ENCODE measurements around the gene ATP4B.

The ATP4B gene

DNA sequence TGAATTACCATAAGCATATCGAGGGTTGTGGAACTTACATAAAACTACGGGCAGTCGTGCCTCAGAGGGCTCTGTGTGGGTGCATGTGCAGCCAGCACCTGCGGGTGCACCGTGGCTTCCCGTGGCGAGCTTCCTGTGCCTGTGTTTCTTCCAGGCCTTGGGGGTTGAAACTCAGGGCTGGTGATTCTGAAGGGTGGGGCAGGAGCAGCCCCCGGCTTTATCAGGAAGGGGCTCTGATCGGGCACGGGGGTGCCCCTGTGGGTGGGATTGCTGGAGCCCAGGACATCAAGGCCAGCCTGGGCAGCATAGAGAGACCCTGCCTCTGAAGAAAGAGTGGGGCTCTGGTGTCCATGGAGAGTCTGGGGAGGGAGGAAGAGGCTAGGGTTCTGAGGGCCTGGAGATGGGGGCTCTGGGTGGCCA lies 11.1 kb downstream of the ATP4B start:
- no peak for DNase-seq (ENCODE audit: low read depth)
- no peak overlapping the region for H3K4me3 ChIP-seq (ENCODE audit: low read depth, low read length)
- TF ChIP-seq, protein P1, sequence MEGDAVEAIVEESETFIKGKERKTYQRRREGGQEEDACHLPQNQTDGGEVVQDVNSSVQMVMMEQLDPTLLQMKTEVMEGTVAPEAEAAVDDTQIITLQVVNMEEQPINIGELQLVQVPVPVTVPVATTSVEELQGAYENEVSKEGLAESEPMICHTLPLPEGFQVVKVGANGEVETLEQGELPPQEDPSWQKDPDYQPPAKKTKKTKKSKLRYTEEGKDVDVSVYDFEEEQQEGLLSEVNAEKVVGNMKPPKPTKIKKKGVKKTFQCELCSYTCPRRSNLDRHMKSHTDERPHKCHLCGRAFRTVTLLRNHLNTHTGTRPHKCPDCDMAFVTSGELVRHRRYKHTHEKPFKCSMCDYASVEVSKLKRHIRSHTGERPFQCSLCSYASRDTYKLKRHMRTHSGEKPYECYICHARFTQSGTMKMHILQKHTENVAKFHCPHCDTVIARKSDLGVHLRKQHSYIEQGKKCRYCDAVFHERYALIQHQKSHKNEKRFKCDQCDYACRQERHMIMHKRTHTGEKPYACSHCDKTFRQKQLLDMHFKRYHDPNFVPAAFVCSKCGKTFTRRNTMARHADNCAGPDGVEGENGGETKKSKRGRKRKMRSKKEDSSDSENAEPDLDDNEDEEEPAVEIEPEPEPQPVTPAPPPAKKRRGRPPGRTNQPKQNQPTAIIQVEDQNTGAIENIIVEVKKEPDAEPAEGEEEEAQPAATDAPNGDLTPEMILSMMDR (conservative IDR thresholded peaks at IDR 0.05; ENCODE audit: low read depth, low read length), result no peak

DNA sequence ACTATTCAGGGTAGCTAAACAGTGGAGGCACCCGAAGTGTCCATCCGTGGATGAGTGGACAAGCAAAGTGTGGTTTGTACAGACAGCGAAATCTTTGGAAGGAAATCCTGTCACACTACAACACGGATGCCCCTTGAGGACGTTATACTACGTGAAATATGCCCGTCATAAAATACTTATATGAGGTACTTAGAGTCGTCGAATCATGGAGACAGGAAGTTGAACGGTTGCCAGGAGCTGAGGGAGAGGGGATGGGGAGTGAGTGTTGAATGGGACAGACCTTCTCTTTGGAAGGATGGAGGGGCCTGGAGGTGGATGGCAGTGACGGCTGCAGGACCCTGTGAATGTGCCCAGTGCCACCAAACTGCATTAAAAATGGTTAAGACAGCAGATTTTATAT lies 11.6 kb downstream of the ATP4B start:
- no peak overlapping the region for H3K4me3 ChIP-seq (ENCODE audit: low read depth, low read length)
- no peak for DNase-seq (ENCODE audit: low read depth)
- TF ChIP-seq, protein P1 (conservative IDR thresholded peaks at IDR 0.05; ENCODE audit: low read depth, low read length), result no peak

DNA sequence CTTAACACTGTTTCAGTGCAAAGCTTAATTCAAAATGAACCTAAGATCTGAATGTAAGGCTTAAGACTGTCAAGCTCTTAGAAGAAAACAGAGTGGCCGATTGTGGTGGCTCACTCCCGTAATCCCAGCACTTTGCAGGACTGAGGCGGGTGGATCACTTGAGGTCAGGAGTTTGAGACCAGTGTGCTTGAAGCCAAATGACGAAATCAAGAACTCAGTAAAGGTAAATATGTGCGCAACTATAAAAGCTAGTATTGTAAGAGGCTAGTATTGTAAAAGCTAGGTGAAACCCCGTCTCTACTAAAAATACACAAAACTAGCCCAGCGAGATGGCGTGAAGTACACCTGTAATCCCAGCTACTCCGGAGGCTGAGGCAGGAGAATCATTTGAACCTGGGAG lies 12.7 kb downstream of the ATP4B start:
- no peak for DNase-seq (ENCODE audit: low read depth)
- no peak overlapping the region for H3K4me3 ChIP-seq (ENCODE audit: low read depth, low read length)
- TF ChIP-seq, protein P1 (conservative IDR thresholded peaks at IDR 0.05; ENCODE audit: low read depth, low read length), result no peak

DNA sequence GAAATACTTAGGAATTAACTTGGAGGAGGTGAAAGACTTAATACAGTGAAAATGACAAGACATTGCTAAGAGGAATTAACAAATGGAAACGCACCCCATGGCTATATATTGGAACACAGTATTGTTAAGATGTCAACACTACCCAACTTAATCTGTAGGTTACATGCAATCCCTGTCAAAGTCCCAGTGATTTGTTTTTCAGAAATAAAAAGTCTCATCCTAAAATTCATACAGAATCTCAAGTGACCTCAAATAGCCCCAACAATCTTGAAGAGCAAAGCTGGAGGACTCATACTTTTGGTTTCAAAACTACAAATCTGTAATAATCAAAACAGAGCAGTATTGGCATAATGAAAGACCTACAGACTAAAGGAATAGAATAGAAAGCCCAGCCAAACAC lies 13.2 kb downstream of the ATP4B start:
- DNase-seq (ENCODE audit: low read depth), result no peak
- no peak overlapping the region for H3K4me3 ChIP-seq (ENCODE audit: low read depth, low read length)
- TF ChIP-seq, protein P1 (conservative IDR thresholded peaks at IDR 0.05; ENCODE audit: low read depth, low read length), result no peak

DNA sequence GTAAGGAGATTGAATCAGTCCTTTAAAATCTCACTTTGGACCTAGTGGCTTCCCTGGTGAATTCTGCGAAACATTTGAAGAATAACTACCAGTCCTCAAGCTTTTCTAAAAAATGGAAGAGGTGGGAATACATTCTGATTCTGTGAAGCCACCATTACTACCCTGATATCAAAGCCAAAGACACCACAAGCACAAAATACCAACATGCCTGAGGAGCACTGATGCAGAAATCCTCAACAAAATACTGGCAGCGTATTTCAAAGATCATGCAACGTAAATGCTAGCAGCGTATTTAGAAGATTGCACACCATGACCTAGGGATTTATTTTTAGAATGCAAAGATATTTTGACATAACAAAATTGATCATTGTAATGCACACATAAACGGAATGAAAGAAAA lies 14.4 kb downstream of the ATP4B start:
- TF ChIP-seq, protein P1 (conservative IDR thresholded peaks at IDR 0.05; ENCODE audit: low read depth, low read length), result no peak
- no peak overlapping the region for H3K4me3 ChIP-seq (ENCODE audit: low read depth, low read length)
- DNase-seq (ENCODE audit: low read depth), result peak; percentile 9

DNA sequence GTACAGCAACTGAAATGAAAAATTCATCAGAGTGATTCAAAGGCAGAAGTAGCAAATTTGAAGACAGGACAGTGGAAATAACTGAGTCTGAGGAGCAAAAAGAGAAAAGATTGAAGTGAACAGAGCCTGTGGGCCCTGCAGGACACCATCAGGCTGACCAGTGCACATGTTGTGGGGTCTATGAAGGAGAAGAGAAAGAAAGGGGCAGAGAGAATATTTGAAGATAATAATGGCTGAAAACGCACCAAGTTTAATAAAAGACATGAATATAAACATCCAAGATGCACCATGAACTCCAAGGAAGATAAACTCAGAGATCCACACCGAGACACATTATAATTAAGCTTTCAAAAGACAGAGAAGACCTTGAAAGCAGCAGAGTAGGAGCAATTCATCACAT lies 15.4 kb downstream of the ATP4B start:
- TF ChIP-seq, protein P1 (conservative IDR thresholded peaks at IDR 0.05; ENCODE audit: low read depth, low read length), result no peak
- no peak overlapping the region for H3K4me3 ChIP-seq (ENCODE audit: low read depth, low read length)
- no peak for DNase-seq (ENCODE audit: low read depth)

DNA sequence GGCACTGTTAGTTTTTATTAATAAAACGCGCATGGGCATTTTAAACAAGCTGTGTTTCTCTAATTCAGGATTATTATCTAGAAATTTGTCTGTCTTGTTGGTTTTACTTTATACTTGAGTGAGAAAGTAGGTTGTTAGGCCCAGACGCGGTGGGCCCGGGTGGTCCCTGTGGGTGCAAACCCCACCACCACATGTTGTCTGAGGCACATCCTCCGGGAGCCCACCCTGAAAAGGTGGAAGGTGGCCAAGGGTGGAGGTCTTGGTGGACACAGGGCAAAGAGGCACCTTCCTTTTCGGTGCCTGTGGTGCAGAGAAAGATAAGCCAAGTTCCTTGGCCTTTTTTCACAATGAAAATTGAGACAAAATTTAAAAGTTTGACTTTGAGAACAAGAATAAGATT lies 16.6 kb downstream of the ATP4B start:
- no peak overlapping the region for H3K4me3 ChIP-seq (ENCODE audit: low read depth, low read length)
- TF ChIP-seq, protein P1 (conservative IDR thresholded peaks at IDR 0.05; ENCODE audit: low read depth, low read length), result no peak
- no peak for DNase-seq (ENCODE audit: low read depth)

Measured in choroid plexus epithelial cell (primary cell).